GM23338 (cell line): Measurements from ENCODE around the gene NSD2. TPM values are rescaled to one million over a fixed set of nuclear protein-coding genes. Genes with fewer than 3 reads are reported as not detected.

Experiments
- ATAC-seq: fragments of 200-7000 bp; cut with Tn5 transposase; 3 replicates; pipeline ENCODE4 v1.9.1; 2020
- DNase-seq: peaks from one replicate; pipeline ENCODE4 v3.0.0-alpha.2; 2015; ENCODE audit warnings: low spot score
- H2AFZ ChIP-seq: fragments of 200-600 bp; sonication (generic); 2 replicates; pipeline ENCODE4 v1.8.0; 2016; ENCODE audit warnings: antibody characterized with exemption, mild to moderate bottlenecking, moderate library complexity
- H3F3A ChIP-seq: fragments of 200-600 bp; sonication (generic); replicated peaks from 2 replicates; pipeline ENCODE4 v1.8.0; 2017; ENCODE audit warnings: antibody characterized with exemption, mixed run types, low read depth
- H3K27ac ChIP-seq: fragments of 200-600 bp; sonication (generic); 2 replicates; pipeline ENCODE4 v1.6.1; 2016; ENCODE audit warnings: low read depth
- H3K27me3 ChIP-seq: fragments of 200-600 bp; sonication (generic); 2 replicates; pipeline ENCODE4 v1.8.0; 2016; ENCODE audit warnings: mild to moderate bottlenecking, mixed run types, moderate library complexity; ENCODE audit not compliant: insufficient read depth
- H3K36me3 ChIP-seq: fragments of 200-600 bp; sonication (generic); 2 replicates; pipeline ENCODE4 v1.8.0; 2016; ENCODE audit warnings: mild to moderate bottlenecking; ENCODE audit not compliant: insufficient read depth
- H3K4me1 ChIP-seq: fragments of 200-600 bp; sonication (generic); 2 replicates; pipeline ENCODE4 v1.8.0; 2016; ENCODE audit warnings: mild to moderate bottlenecking, moderate library complexity; ENCODE audit not compliant: insufficient read depth
- H3K4me2 ChIP-seq: fragments of 200-600 bp; sonication (generic); 2 replicates; pipeline ENCODE4 v1.7.1; 2017; ENCODE audit warnings: mixed run types
- H3K4me3 ChIP-seq: fragments of 200-600 bp; sonication (generic); 2 replicates; pipeline ENCODE4 v1.6.1; 2016; ENCODE audit warnings: mixed run types
- H3K79me2 ChIP-seq: fragments of 200-600 bp; sonication (generic); replicated peaks from 2 replicates; pipeline ENCODE4 v1.8.0; 2017; ENCODE audit warnings: mild to moderate bottlenecking; ENCODE audit not compliant: insufficient read depth
- H3K9me2 ChIP-seq: fragments of 200-600 bp; sonication (generic); 2 replicates; pipeline ENCODE4 v1.8.0; 2017; ENCODE audit not compliant: insufficient read depth
- H4K20me1 ChIP-seq: fragments of 200-600 bp; sonication (generic); replicated peaks from 2 replicates; pipeline ENCODE4 v1.8.0; 2017; ENCODE audit warnings: mild to moderate bottlenecking; ENCODE audit not compliant: insufficient read depth
- H3K27ac Mint-ChIP-seq: 2 replicates; pipeline ENCODE4 v1.8.0; 2020; ENCODE audit warnings: inconsistent platforms, mild to moderate bottlenecking, moderate library complexity, mixed read lengths
- H3K27me3 Mint-ChIP-seq: 3 replicates; pipeline ENCODE4 v1.8.0; 2022; ENCODE audit warnings: low read depth, mild to moderate bottlenecking, moderate library complexity, mixed read lengths, inconsistent platforms; ENCODE audit not compliant: insufficient read depth, poor library complexity
- H3K36me3 Mint-ChIP-seq: 3 replicates; pipeline ENCODE4 v1.8.0; 2021; ENCODE audit warnings: low read depth, mild to moderate bottlenecking, inconsistent platforms, moderate library complexity, mixed read lengths
- H3K4me1 Mint-ChIP-seq: 3 replicates; pipeline ENCODE4 v1.8.0; 2020; ENCODE audit warnings: mild to moderate bottlenecking, inconsistent platforms, mixed read lengths
- H3K4me3 Mint-ChIP-seq: 3 replicates; pipeline ENCODE4 v1.8.0; 2021; ENCODE audit warnings: moderate library complexity, mild to moderate bottlenecking, inconsistent platforms, mixed read lengths
- H3K9me3 Mint-ChIP-seq: 3 replicates; pipeline ENCODE4 v1.8.0; 2020; ENCODE audit warnings: moderate library complexity, mild to moderate bottlenecking, inconsistent platforms, mixed read lengths
- ETS1 ChIP-seq: IDR thresholded peaks from 2 replicates; pipeline ENCODE4 v1.6.1; 2016; ENCODE audit warnings: antibody characterized with exemption
- EZH2 ChIP-seq: fragments of 200-600 bp; sonication (generic); IDR thresholded peaks from one replicate; pipeline ENCODE4 v1.8.0; 2017; ENCODE audit warnings: antibody characterized with exemption, mild to moderate bottlenecking, low read depth; ENCODE audit not compliant: unreplicated experiment
- JUNB ChIP-seq: IDR thresholded peaks from one replicate; pipeline ENCODE4 v1.6.1; 2016; ENCODE audit warnings: antibody characterized with exemption; ENCODE audit not compliant: unreplicated experiment
- ZNF462 ChIP-seq: fragments of 250-450 bp; sonication (Bioruptor Pico); IDR thresholded peaks from 2 replicates; pipeline ENCODE4 v1.5.0; 2020; ENCODE audit warnings: mild to moderate bottlenecking, moderate library complexity
- polyA plus RNA-seq: library from polyadenylated mRNA; unstranded; fragments of >200 nt; fragmentation: Nextera tagmentation; extraction: Ambion mirVana; gene quantifications from 2 replicates; pipeline ENCODE4 v1.2.1, GENCODE V29; 2016
- total RNA-seq: library from RNA; depleted of rRNA; stranded (reverse); fragments of >200 nt; shearing (Covaris generic); gene quantifications from 2 replicates; pipeline ENCODE4 v1.2.3, GENCODE V29; 2014

Gene NSD2
- total and polyA plus RNA-seq, 2 experiments from 2014 or later, result 33.5 to 84.4 TPM

- Mint-ChIP-seq H3K4me3 (no peak overlapping the region), H3K4me1 (peaks cover 6% of the 10 kb centered on the region; the same call in 2 of the 3 replicates), H3K9me3 (no peaks in the 10 kb centered on the region), H3K36me3 (peaks cover 22% of the 10 kb centered on the region), H3K27ac (no peak overlapping the region), H3K27me3 (peaks cover 7% of the 10 kb centered on the region)
- Histone ChIP-seq H3K27me3 (no peaks in the 10 kb centered on the region), H4K20me1 (peaks cover 82% of the 10 kb centered on the region), H3K4me2 (no peak overlapping the region), H3K36me3 (0 out of 2 replicates have a peak, but pooled peaks cover 9% of the 10 kb centered on the region), H3F3A (no peaks in the 10 kb centered on the region; the same call in 1 of the 2 replicates), H3K9me2 (no peaks in the 10 kb centered on the region), H3K27ac (no peak overlapping the region), H2AFZ (no peak overlapping the region), H3K4me1 (no peaks in the 10 kb centered on the region; the same call in 1 of the 2 replicates), H3K79me2 (peaks cover 77% of the 10 kb centered on the region), H3K4me3 (no peak overlapping the region)
- DNase-seq, result no peak
- TF ChIP-seq EZH2 (no peak), ZNF462 (CRISPR knock-in tag) (no peak), ETS1 (no peak), JUNB (no peak)
- ATAC-seq, result no peak
Observed at GRCh38 chr4:1895971-1896657, 24.9 kb downstream of the NSD2 start.
